Gastrocnemius medialis (tissue), 4 donors: ENCODE measurements around the gene HRC.

Experiments
- CTCF ChIP-seq, 5 experiments: fragments of 450-650 bp in 3 of 5; fragments of 200-600 bp in 2 of 5; sonication (generic) in 2 of 5; IDR thresholded peaks in 4 of 5; conservative IDR thresholded peaks in 1 of 5; 1 replicate in 4 of 5; 2 replicates in 1 of 5; pipeline ENCODE4 v1.5.1; 2016 to 2019; ENCODE audit warnings: antibody characterized with exemption in 5 of 5, mild to moderate bottlenecking in 3 of 5, moderate library complexity in 3 of 5
- POLR2A ChIP-seq, 2 donors: fragments of 450-650 bp; IDR thresholded peaks; one replicate each; pipeline ENCODE4 v1.6.1; 2017; ENCODE audit warnings: antibody characterized with exemption in 2 of 2, mild to moderate bottlenecking in 2 of 2, moderate library complexity in 2 of 2

- TF ChIP-seq CTCF (IDR thresholded peaks at IDR 0.05 in 4 of 5, conservative IDR thresholded peaks at IDR 0.05 in 1 of 5) (no peak), POLR2A (IDR thresholded peaks at IDR 0.05) (no peak)
Measured at GRCh38 chr19:49150944-49151243, 4.3 kb downstream of the HRC start.
